Bone marrow (tissue), 2 donors: ENCODE measurements around the gene TRDMT1.
A peak's percentile ranks its signal among the peaks of the same experiment; 100 is the strongest.

Source experiments
- DNase-seq, 2 donors: peaks; one replicate each; lab custom pipeline; 2025; lab: John Stamatoyannopoulos, UW

Gene TRDMT1, protein sequence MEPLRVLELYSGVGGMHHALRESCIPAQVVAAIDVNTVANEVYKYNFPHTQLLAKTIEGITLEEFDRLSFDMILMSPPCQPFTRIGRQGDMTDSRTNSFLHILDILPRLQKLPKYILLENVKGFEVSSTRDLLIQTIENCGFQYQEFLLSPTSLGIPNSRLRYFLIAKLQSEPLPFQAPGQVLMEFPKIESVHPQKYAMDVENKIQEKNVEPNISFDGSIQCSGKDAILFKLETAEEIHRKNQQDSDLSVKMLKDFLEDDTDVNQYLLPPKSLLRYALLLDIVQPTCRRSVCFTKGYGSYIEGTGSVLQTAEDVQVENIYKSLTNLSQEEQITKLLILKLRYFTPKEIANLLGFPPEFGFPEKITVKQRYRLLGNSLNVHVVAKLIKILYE

DNA sequence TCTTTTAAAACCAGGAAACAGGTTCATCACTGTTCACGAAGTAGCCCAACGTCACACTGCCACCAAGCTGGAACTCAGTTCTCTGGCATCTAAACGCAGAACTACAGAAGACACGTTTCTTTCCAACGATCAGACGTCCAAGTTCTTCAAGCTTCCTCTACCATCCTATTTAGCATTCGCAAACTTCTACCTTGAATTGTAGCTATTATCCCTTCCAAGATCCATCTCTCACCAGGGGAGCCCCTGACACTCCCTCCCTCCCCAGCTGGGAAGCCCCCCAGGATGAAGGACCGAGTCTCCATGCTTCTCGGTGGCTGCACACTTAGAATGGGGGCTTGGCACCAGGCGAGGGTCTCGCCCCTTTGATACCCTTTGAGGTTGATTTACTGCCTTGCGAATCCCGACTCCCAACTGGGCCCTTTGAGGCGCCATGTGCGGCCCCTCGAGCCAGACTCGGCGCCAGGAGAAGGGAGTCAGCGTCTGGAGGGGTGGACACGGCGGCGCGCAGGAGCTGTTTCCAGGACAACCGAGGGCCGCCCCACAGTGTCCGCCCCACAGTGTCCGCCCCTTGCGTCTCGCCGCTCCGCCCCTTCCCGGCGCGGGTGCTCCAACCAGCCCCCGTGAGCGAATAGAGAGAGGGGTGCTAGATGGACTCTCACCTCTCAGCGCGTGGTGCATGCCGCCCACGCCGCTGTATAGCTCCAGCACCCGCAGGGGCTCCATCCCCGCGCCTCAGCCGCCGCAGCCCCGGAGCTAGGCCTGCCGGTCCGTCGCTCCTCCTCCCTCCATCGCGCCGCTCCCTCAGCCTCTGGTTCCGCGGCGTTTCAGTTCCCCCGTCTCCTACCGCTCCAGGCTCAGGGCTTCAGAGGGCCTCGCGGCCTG, at the start of gene TRDMT1:
Gene TRDMT1, minus strand, starts transcription at position 761 of the 882 bp plus-strand sequence. Its CDS starts 38 bp downstream, at position 723.
- peak; percentile 61 to 85 for DNase-seq

DNA sequence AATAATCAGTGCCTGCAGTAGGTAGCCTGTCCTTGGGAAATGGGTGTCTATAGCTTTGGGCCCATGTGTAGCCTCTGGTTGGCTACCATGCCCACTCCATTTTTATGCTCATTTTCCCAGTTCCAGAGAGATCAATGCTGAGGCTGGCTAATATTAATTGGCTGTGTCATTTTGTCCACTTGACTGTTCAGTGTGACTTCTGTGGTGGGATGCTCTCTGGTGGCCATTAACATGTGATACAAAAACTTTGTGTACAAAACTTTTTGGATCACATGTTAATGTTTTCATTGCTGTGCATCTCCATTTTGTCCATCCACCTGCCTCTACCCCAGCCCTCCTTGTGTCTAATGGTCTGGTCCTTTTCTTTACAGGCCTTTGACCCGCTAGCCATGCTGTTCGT, 49.3 kb upstream of the TRDMT1 start:
- no peak for DNase-seq

DNA sequence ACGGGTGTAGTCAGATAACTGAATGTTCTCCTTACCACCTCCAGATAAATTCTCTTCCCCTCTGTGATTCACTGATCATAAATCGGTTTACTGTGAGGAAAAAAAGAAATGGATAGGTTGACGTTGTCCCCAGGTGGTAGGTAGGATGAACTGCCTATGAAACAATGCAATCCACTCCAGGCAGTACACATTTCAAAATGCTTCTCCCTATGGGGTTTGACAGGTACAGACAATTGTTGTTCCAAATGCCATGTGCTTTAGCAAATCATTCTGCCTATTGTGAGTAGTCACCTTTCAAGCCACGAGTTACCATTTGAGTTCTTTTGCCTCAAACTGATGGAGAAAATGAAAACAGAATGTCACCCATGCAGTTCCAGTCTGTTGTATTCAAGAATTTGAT, 48.3 kb upstream of the TRDMT1 start:
- peak in 1 of 2 donors; percentile 23 for DNase-seq

DNA sequence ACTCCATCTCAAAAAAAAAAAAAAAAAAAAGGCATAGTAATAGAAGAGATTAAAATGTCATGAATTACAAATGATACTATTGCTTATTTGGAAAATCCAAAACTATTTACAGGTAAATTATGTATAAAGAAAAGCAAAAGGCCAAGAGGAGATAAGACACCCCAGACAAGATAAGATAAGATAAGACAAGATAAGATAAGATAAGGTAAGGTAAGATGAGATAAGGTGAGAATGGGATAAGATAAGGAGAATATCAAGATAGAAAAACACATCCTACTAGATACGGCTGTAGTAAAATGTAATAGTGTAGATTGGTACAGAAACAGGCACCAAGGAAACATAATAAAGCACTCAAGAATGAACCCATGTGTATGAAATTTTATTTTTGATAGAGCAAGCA, 47.5 kb upstream of the TRDMT1 start:
- DNase-seq = no peak

DNA sequence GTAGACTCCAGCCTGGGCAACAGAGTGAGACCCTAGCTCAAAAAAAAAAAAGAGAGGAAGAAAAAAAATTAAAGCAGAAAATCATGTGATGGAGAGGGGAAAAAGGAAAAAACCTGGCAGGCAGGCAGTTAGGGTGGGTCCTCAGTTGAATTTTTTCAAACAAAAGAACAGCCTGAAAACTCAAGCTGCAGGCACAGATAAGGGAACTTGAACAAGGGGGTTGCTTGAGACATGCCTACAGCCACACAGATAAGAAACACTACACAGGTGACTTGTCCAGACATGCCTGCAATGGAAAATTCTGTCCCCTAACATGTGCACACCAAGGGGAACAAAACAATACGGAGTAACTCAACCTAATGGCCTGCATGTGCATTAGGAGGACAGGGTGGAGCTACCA, 45.7 kb upstream of the TRDMT1 start:
- no peak for DNase-seq

DNA sequence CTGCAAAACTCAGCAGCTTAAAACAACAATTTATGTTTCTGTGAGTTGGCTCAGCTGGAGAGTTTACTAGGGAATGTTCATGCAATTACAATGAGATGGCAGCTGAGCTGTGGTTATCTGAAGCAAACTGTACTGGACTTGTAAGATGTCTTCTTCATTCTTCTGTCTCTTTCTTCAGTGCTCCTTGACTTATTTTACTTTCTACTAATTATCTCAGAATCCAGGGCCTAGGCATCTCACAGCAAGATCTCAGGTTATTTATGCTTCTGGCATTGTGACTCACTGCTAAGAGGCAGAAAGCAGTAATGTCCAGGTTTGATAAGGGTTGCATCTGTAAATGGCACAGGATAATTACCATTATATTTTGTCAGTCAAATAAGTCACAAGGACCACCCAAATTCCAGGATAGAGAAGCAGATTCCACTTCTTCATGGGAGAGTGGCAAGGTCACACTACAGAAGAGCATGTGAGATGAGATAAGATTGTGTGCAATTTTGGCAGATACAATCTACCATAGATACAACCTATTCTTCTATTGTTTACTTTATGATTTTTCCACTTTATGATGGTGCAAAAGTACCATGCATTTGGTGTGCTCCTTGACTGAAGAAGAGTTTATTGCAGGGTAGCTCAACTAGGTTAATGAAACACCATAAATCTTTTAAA, 43.4 kb upstream of the TRDMT1 start:
- no peak for DNase-seq

DNA sequence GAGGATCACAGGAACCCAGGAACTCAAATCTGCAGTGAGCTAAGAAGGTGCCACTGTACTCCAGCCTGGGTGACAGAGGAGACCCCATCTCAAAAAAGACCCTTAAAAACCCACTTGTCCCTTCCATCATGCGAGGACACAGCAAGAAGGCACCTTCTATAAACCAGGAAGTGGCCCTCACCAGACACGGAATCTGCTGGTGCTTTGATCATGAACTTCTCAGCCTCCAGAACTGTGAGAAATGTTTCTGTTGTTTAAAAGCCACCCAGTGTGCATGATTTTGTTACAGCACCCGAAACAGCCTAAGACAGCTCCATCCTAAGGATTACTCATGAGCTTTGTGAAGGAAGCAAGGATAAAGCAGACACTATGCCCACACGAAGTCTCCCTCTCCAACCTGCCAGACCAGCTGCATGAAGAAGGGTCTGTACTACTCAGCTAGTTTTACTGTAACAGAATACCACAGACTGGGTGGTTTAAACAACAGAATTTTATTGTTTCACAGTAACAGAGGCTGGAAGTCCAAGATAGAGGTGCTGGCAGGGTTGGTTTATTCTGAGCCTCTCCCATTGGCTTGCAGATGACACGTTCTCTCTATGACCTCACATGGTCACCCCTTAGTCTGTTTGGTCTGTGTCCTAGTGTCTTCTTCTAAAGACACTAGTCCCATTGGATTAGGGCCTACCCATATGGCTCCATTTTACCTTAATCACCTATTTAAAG, 40.3 kb upstream of the TRDMT1 start:
- no peak for DNase-seq

DNA sequence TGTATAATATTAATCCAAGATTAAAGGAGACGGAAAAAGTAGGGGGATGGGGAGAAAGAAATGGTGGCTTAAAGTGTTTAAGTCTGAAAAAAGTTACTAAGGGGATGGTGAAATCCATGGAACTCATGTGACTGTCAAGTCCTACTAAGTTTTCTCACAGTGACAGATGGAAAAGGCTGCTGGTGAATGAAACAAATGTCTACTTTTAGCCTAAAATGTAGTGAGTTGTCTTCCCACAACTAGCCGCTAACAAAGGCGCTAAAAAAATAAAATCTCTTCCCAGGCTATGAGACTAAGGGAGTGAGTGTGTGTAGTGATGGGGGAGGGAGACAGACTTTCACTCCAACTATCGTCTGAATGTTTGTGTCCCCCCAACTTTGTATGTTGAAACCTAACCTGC, 39.1 kb upstream of the TRDMT1 start:
- no peak for DNase-seq

DNA sequence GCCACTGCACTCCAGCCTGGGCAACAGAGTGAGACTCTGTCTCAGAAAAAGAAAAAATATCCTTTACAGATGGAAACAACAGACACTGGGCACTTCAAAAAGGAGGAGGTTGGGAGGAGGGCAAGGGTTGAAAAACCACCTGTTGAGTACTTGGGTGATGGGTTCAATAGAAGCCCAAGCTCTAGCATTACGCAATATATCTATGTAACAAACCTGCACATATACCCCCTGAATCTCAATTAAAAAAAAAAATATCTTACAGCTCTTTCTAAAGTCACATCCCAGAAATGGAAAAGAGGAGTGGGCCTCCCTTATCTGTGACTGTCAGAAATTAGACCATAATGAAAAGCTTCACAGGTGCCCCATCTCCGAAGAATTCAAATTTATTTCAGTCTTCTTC, 38.6 kb upstream of the TRDMT1 start:
- DNase-seq = no peak

DNA sequence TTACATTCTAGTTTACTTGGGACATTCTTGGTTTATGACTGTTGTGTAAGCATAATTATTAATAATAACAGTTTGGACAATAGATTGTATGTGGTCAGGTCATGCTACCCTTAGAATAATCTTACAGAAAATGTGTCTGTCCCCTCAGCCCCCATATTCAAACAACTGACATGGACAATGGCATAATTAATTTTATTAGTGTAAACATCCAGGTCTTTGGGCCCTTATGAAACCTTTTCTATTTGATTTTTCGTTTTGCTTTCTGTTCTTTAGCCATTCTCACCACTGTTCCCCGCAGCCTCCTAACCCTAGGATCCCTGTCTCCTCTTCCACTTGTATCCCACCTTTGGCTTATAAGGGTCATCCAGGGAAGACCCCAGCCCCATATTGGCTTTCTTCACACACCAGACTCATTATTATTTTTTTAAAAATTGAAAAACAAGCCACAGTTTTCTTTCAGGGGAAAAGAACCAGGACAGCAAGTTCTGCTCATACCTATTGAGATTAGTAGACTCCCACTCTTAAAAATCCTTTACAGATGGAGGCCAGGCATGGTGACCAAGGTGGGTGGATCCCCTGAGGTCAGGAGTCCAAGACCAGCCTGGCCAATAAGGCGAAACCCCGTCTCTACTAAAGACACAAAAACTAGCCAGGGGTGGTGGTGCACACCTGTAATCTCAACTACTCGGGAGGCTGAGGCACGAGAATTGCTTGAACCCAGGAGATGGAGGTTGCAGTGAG, 38.0 kb upstream of the TRDMT1 start:
- DNase-seq = no peak

DNA sequence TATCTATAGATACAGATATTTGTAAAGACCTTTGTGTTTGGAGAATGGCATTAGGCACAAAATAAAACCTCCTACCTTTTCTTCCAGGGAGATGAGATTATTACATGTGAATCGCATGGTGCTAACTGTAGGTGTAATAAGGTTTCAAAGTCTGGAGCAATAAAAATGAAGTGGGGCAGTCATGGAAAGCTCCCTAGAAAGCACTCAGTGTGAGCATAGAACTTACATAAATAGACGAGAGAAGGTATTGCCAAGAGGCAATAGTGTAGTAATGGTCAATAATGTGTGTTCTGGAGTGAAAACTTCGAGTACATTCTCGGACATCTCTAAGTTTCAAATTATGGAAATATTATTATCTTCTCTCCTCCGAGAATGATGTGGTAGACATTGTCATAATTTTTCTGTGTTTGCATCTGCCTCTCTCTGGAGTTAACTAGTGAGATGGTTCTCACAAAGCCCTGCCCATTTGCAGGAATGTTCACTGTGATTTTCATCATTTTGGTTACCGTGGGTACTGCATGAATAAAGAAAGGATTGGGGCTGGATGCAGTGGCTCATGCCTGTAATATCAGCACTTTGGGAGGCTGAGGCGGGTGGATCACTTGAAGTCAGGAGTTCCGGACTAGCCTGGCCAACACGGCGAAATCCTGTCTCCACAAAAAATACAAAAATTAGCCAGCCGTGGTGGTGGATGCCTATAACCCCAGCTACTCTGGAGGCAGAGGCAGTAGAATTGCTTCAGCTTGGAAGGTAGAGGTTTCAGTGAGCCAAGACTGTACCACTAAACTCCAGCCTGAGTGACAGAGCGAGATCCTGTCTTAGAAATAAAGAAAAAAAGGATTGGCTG, 37.2 kb upstream of the TRDMT1 start:
- no peak for DNase-seq

DNA sequence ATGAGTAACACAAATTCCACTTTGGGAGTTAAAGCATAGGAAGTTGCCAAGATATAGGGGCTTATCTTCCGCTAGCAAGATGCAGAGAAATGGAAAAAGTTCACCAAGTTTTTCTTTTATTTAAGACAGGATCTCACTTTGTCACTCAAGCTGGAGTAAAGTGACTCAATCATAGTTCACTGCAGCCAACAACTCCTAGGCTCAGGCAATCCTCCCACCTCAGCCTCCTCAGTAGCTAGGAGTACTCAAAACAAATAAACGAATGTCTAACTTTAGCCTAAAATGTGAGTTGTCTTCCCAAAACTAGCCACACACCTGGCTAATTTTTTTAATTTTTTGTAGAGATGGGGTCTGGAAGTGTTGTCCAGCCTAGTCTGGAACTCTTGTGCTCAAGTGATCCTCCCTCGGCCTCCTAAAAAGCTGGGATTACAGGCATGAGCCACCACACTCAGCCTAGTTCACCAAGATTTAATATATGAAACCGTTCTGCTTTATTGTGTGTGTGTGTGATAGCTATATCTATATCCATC, 36.5 kb upstream of the TRDMT1 start:
- DNase-seq = no peak

DNA sequence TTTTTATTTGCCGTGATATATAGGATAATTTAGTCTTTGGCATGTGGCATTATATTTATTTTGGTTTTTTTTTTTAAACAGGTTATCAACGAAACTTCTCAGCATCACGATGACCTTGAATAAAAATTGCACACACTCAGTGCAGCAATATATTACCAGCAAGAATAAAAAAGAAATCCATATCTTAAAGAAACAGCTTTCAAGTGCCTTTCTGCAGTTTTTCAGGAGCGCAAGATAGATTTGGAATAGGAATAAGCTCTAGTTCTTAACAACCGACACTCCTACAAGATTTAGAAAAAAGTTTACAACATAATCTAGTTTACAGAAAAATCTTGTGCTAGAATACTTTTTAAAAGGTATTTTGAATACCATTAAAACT, 35.7 kb upstream of the TRDMT1 start:
- DNase-seq = no peak

DNA sequence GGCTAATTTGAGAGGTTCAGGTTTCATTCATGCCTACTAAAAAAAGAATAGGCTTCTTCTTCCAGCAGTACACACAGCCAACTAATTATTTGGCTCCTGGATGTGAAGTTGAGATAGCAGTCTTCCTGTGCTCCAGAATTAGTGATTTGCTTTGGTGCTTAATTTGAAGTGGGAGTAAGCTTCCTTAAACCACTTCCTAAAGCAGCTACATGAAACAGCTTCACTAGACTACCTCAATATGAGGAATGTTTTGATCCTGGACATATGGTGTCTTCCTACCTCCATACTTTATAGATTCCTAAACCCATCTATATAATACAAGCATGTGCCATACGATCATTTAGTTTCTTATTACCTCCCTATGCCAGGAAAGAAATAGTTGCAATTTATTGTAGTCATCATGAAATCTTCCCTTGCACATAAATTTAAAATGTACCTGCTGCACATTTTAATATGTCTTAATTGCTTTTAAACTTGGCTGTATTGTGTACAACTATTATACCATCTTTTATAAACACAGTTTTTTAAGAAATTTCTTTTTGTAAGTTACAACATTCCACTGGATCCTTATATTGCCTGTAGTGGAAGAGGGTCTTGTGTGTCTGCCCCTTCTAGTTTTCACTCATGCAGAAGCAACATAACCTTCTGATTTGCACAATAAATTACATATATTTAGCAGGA, 35.1 kb upstream of the TRDMT1 start:
- no peak for DNase-seq

DNA sequence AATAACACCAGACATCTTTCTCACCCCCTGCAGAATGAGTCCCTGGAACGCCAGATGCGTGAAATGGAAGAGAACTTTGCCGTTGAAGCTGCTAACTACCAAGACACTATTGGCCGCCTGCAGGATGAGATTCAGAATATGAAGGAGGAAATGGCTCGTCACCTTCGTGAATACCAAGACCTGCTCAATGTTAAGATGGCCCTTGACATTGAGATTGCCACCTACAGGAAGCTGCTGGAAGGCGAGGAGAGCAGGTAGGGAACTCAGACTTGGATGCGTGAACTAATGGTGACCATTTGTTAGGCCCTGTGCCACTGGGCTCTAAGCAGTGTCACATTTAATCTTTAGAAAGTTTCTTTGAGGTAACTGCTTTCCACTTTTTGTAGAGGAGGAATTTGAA, 33.7 kb upstream of the TRDMT1 start:
- no peak for DNase-seq

DNA sequence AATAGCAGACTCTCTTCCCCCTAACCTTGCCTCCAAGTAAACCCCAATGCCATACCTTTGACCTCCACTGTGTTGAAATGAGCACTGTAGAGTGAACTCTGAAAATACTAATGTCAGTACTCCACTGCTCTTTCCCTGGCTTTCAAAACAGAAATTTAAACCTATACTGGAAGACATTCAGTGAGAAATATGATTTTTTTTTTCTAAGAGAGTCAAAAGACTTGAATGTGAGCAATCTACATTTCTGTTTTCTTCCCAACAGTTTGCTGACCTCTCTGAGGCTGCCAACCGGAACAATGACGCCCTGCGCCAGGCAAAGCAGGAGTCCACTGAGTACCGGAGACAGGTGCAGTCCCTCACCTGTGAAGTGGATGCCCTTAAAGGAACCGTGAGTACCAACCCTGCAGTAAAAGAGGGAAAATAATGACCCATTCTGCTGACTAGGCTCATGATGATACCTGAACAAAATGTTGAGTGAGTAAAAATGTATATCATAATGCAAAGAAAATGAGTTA, 33.0 kb upstream of the TRDMT1 start:
- DNase-seq = no peak

DNA sequence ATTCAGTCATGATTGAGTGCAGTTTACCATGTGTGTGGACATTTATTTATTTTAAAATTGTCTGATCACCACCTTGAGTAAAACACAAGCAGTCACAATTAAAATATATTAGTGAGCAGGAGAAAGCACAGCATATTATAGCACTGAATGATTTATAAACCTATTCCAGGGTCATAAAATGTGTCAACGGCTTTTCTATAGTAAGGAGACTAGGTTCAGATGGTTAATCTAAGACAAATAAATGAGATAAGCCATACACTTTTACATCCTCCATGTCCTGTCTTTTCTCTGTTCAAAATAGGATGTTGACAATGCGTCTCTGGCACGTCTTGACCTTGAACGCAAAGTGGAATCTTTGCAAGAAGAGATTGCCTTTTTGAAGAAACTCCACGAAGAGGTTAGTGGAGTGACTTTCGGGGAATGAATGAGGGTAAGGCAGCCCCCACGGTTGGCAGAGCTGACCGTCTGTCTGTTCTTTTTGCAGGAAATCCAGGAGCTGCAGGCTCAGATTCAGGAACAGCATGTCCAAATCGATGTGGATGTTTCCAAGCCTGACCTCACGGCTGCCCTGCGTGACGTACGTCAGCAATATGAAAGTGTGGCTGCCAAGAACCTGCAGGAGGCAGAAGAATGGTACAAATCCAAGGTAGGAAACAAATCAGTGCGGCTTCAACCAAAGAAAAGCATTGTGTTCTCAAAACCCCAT, 32.0 kb upstream of the TRDMT1 start:
- DNase-seq = no peak

DNA sequence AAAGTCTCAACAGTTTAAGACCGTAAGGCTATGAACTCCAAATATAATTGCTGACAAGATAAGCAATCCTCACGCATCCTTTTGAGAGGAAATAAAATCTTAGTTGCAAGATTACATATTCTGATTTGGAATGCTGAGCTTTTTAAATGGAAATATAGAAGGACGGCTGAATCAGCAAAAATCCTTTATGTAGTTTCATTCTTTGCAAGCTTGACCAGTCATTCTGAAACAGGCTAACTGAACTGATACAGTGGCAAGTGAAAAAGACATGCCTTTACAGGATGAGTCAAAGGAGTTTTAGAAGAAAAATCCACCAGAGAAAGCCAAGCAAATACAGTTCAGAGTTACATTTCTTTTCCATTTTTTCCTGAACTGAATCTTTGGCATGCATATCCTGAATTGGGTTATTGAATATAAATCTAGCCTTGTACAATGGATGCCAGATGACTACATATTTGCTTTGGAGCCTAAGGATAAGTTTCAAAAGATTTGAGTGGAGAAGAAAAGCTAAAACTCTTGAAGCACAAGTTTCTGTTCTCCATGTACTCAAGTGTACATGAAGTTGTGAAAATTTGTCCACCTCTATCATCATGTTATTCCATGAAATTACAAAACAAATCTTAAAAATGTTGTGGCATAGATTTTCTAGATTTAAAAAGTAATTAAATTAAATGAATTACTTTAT, 30.9 kb upstream of the TRDMT1 start:
- DNase-seq = no peak
